Thyroid gland (tissue), 4 donors: ENCODE measurements around the gene ST7.

ENCODE experiments used
- POLR2A ChIP-seq, 2 donors: fragments of 450-650 bp; IDR thresholded peaks; one replicate each; pipeline ENCODE4 v1.6.1; 2017; ENCODE audit warnings: antibody characterized with exemption in 2 of 2, mild to moderate bottlenecking in 2 of 2, moderate library complexity in 1 of 2
- TF ChIP-seq, protein P1 (sequence below), 6 experiments: fragments of 200-600 bp in 3 of 6; fragments of 450-650 bp in 3 of 6; sonication (generic) in 3 of 6; IDR thresholded peaks; one replicate each; pipeline ENCODE4 v1.5.1; 2016 to 2019; ENCODE audit warnings: antibody characterized with exemption in 6 of 6, mild to moderate bottlenecking in 2 of 6, inconsistent platforms in 1 of 6, moderate library complexity in 1 of 6

DNA sequence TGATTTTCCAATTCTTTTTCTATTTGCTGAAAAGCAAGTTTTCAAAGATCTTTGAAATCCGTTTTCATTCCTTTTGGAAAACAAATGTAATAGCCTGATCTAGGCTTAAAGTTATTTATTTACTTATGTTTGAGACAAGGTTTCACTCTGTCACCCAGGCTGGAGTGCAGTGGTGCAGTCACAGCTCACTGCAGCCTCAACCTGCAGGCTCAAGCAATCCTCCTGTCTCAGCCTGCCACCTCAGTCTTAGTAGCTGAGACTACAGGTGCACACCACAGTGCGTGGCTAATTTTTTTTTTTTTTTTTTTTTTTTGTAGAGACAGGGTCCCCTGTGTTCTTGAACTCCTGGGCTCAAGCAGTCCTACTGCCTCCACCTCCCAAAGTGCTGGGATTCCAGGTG lies 4.6 kb downstream of the ST7 start:
- TF ChIP-seq, protein P1, sequence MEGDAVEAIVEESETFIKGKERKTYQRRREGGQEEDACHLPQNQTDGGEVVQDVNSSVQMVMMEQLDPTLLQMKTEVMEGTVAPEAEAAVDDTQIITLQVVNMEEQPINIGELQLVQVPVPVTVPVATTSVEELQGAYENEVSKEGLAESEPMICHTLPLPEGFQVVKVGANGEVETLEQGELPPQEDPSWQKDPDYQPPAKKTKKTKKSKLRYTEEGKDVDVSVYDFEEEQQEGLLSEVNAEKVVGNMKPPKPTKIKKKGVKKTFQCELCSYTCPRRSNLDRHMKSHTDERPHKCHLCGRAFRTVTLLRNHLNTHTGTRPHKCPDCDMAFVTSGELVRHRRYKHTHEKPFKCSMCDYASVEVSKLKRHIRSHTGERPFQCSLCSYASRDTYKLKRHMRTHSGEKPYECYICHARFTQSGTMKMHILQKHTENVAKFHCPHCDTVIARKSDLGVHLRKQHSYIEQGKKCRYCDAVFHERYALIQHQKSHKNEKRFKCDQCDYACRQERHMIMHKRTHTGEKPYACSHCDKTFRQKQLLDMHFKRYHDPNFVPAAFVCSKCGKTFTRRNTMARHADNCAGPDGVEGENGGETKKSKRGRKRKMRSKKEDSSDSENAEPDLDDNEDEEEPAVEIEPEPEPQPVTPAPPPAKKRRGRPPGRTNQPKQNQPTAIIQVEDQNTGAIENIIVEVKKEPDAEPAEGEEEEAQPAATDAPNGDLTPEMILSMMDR (IDR thresholded peaks at IDR 0.05): no peak
- TF ChIP-seq POLR2A (IDR thresholded peaks at IDR 0.05): no peak
